Posterior cingulate gyrus (tissue), 11 donors: ENCODE data around the gene EPS8L2.

Experiments used
- DNase-seq, 10 donors: peaks; one replicate each; pipeline versions ENCODE4 v3.0.0 to v3.0.0-alpha.2; 2020 to 2021; ENCODE audit warnings: mixed read lengths in 3 of 10
- intact Hi-C: fragments of 100-400 bp; cut with DNase I; formaldehyde crosslinking; loops from one replicate; pipeline ENCODE4 v1.15.1; 2023

EPS8L2 gene

GRCh38 chr11:745428-745827 lies 39.4 kb downstream of the EPS8L2 start:
- no peak for DNase-seq
- intact Hi-C loops, result no loop called here

GRCh38 chr11:746289-747157 lies 40.5 kb downstream of the EPS8L2 start:
- intact Hi-C loops, result no loop called here
- peak in 9 of 10 donors; percentile 51 to 94 (median 63) for DNase-seq

- peak; percentile 88 to 99 (median 94) for DNase-seq
- intact Hi-C loops, result no loop called here
Measured at GRCh38 chr11:747158-748006, 41.4 kb downstream of the EPS8L2 start, which contains the start of gene TALDO1. Gene TALDO1, plus strand, starts transcription at chr11:747464. Its CDS starts 18 bp downstream, at chr11:747482.

DNA sequence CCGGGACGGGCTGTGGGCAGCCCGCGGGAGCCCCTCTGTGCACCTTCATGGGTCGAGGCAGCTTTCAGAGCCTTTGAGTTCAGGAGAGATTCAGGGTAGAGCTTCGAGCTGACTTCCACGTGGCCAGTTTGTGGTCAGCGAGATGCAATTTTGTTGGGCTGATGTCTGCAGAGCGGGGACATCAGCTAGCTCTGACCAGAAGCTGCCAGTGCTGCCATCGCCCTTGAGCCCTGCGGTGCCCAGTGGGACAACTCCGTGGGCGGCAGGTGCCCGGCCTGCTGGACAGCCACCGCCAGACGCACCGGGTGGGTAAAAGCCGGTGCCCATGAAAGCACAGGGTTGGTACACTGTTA lies 42.0 kb downstream of the EPS8L2 start:
- intact Hi-C loops, result no loop called here
- DNase-seq, result peak in 2 of 10 donors; percentile 40 to 86

DNA sequence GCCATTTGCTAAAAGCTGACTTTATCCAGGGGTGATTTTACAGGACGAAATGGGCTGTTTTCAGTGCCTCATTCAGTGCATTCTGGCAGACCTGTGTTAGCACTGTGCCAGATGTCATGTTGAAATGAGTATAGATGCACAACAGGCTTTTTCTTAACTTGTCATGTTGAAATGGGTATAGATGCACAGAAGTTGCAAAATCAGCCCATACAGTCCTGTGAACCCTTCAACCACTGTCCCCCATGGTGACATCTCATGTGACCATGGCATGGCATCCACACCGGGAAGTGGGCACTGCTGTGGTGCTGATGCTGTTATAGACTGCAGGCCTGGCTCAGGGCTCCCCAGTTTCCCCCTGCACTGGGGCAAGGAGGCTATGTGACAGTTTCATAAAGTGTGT lies 43.7 kb downstream of the EPS8L2 start:
- DNase-seq, result no peak
- intact Hi-C loops, result no loop called here

GRCh38 chr11:760236-760635 lies 54.2 kb downstream of the EPS8L2 start:
- intact Hi-C loops, result loop anchor here (5.0 to 10.0 kb wide), 2 partner anchors 33 to 95 kb away; no protein-coding TSS in a partner anchor
- no peak for DNase-seq

- intact Hi-C loops, result loop anchor here (5.0 to 10.0 kb wide), 2 partner anchors 34 to 97 kb away; no protein-coding TSS in a partner anchor
- DNase-seq, result no peak
Measured at GRCh38 chr11:761526-762108, 55.6 kb downstream of the EPS8L2 start.

- intact Hi-C loops, result loop anchor here (5.0 to 10.0 kb wide), 2 partner anchors 35 to 98 kb away; no protein-coding TSS in a partner anchor
- peak in 9 of 10 donors; percentile 65 to 97 (median 81) for DNase-seq
Measured at GRCh38 chr11:762421-763072, 56.5 kb downstream of the EPS8L2 start.

GRCh38 chr11:763073-763463 lies 57.0 kb downstream of the EPS8L2 start:
- intact Hi-C loops, result loop anchor here (5.0 to 10.0 kb wide), 2 partner anchors 36 to 98 kb away; no protein-coding TSS in a partner anchor
- no peak for DNase-seq

DNA sequence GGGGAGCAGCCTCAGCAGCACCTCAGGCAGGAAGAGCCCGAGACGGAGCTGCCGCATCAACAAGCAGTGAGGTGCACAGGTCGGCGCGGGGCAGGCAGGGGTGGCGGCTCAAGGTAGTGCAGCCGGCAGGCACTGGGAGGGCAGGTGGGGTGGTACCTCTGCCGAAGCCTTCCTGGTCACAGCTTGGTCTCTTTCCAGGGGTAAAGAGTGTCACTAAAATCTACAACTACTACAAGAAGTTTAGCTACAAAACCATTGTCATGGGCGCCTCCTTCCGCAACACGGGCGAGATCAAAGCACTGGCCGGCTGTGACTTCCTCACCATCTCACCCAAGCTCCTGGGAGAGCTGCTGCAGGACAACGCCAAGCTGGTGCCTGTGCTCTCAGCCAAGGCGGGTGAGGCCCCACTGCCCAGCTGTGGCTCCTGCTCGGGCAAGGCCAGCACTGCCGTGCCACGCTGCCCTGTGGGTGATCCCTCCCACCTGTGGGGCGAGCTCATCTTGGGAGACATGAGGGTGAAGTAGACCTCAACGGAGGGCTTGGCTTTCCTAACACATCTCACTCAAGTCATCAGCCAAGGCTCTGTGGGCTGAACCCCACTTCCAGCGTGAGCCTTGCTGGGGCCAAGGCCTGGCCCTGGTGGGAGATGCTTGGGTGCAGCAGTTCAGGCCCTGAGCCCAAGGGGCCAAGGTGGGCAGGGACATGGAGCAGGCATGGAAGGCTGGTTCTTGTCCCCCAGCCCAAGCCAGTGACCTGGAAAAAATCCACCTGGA lies 57.7 kb downstream of the EPS8L2 start:
- intact Hi-C loops, result loop anchor here (5.0 to 10.0 kb wide), 2 partner anchors 36 to 99 kb away; no protein-coding TSS in a partner anchor
- DNase-seq, result no peak

GRCh38 chr11:764322-765024 lies 58.4 kb downstream of the EPS8L2 start:
- intact Hi-C loops, result loop anchor here (5.0 to 10.0 kb wide), 2 partner anchors 37 to 100 kb away; no protein-coding TSS in a partner anchor
- peak in 2 of 10 donors; percentile 74 to 83 for DNase-seq

DNA sequence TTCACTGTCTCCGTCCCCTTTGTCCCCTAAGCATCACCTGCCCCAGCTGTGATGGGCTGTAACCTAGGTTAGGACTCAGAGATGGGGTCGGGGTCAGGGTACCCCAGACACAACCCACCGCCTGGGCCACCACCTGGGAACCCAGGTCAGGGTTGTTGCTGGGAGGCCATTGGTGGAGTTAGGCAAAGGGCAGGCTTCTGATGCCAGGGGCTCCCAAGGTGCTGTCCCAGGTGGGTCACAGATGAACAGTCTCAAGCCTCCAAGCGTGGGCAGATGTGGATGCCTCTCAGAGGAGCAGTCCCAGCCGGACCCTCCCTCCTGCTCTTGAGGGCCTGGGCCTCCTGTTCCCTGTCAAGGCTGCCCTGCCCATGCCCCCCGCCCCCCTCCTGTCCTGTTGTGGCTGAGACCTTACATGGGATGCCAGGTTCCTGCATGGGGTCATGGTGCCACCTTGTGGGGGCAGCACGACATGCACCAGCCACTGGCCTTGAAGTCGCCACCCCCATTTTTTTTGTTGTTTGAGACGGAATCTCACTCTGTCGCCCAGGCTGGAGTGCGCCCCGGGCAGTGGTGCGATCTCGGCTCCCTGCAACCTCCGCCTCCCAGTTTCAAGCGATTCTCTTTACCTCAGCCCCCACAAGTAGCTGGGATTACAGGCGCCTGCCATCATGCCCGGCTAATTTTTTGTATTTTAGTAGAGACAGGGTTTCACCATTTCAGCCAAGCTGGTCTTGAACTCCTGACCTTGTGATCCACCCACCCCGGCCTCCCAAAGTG lies 59.2 kb downstream of the EPS8L2 start:
- DNase-seq, result peak in 6 of 10 donors; percentile 56 to 95 (median 70)

GRCh38 chr11:765802-766091 lies 59.7 kb downstream of the EPS8L2 start:
- no peak for DNase-seq
- intact Hi-C loops, result loop anchor here (10.0 kb wide), 1 partner anchor 101 kb away; no protein-coding TSS in a partner anchor

More for the DNA sequence above, 59.2 kb downstream of the EPS8L2 start:
- intact Hi-C loops, result loop anchor here (10.0 kb wide), 1 partner anchor 100 kb away; no protein-coding TSS in a partner anchor

GRCh38 chr11:766106-766935 lies 60.3 kb downstream of the EPS8L2 start:
- no peak for DNase-seq
- intact Hi-C loops, result loop anchor here (10.0 kb wide), 1 partner anchor 102 kb away; no protein-coding TSS in a partner anchor

DNA sequence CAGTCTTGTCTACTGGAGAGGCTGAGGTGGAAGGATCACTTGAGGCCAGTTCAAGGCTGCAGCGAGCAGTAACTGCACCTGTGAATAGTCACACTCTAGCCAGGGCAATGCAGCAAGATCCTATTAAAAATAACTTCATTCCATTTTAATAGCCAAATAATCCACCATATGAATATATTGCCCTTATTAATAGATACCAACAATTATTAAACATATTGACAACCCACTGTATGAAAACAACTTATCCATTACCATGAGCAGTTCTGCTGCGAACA lies 60.8 kb downstream of the EPS8L2 start:
- intact Hi-C loops, result loop anchor here (10.0 kb wide), 1 partner anchor 102 kb away; no protein-coding TSS in a partner anchor
- DNase-seq, result no peak

GRCh38 chr11:767238-767637 lies 61.2 kb downstream of the EPS8L2 start:
- DNase-seq, result peak in 1 of 10 donors; percentile 71
- intact Hi-C loops, result loop anchor here (10.0 kb wide), 1 partner anchor 102 kb away; no protein-coding TSS in a partner anchor
